ENCODE measurements around the gene MTHFD1.
A peak's percentile ranks its signal among the peaks of the same experiment; 100 is the strongest.

The MTHFD1 gene

DNA sequence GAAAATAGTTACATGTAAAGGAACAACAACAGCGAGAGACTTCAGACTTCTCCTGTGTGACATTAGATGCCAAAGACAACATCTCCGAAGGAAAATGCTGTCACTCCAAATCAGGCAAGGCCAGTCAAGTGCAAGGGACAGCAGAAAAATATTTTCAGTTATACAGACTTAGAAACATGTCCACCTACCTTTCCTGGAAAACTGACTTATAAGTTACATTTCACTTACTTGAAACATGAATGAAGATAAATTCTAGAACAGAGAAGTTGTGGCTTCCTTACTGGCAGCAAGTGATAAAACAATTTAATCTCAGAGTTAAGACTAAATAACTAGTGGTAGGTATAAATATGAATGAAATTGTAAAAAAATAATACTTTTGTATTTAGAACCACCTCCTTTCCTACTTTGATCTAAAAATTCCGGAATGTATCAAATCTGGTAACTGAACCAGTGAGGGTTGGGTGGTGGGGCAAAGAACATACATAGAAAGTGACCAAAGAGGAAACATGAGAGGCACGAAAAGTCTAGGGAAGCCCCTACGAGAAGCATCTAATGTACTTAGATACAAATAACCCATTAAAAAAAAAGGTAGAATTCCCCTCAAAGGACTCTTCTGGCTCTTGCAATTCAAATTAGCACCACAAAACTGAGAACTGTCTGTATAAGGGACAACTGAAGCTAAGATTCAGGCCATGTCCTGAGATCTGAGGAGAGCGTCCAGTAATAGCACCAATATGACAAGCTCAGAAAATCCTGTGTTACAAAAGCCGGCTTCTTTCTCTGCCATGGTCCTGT lies 21.2 kb downstream of the MTHFD1 start:
- H3K36me3 ChIP-seq (ENCODE audit: control insufficient read depth, insufficient read depth, low read length) = peaks cover 44% of the 10 kb centered on the region

GRCh38 chr14:64410084-64410774 lies 22.1 kb downstream of the MTHFD1 start:
- H3K4me3 ChIP-seq (ENCODE audit: low read depth, low read length) = no peak overlapping the region
- H3K9me3 ChIP-seq (ENCODE audit: control insufficient read depth, insufficient read depth, low read depth, low read length) = no peaks in the 10 kb centered on the region
- no peaks in the 10 kb centered on the region for H3K27me3 ChIP-seq (ENCODE audit: control insufficient read depth, insufficient read depth, low read length)
- H3K36me3 ChIP-seq (ENCODE audit: control insufficient read depth, insufficient read depth, low read length) = peaks cover 52% of the 10 kb centered on the region
- H3K4me1 ChIP-seq (ENCODE audit: control insufficient read depth, insufficient read depth, low read length) = peaks cover 15% of the 10 kb centered on the region; the same call in 1 of the 2 replicates
- no peak overlapping the region for H3K27ac ChIP-seq (ENCODE audit: low read depth, low read length)
- H3K9ac ChIP-seq (ENCODE audit: low read length) = no peak overlapping the region

More for the DNA sequence above, 21.2 kb downstream of the MTHFD1 start:
- peaks cover 15% of the 10 kb centered on the region; the same call in 1 of the 2 replicates for H3K4me1 ChIP-seq (ENCODE audit: control insufficient read depth, insufficient read depth, low read length)
- no peaks in the 10 kb centered on the region for H3K27me3 ChIP-seq (ENCODE audit: control insufficient read depth, insufficient read depth, low read length)
- 0 out of 2 replicates have a peak overlapping the region, but pooled peaks have one; percentile 47 for H3K27ac ChIP-seq (ENCODE audit: low read depth, low read length)
- H3K4me3 ChIP-seq (ENCODE audit: low read depth, low read length) = no peak overlapping the region
- H3K9ac ChIP-seq (ENCODE audit: low read length) = no peak overlapping the region
- H3K9me3 ChIP-seq (ENCODE audit: control insufficient read depth, insufficient read depth, low read depth, low read length) = no peaks in the 10 kb centered on the region

DNA sequence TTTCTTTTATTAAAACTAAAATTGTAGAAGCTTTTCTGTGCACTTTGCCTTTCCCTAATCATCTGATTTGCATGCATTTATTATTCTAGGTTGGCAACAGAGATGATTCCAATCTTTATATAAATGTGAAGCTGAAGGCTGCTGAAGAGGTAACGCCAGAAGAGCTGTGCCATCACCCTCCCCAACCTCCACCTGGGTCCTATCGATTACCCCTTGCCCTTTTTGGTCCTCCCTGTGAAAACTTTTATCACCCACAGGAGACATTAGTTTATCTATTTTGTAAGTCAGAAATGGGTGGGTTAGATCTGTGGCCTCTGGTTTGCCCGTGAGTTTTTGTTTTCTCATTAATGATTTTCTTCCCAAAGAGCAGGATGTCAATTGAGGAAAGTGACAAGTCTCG lies 22.8 kb downstream of the MTHFD1 start:
- peaks cover 57% of the 10 kb centered on the region for H3K36me3 ChIP-seq (ENCODE audit: control insufficient read depth, insufficient read depth, low read length)
- H3K27me3 ChIP-seq (ENCODE audit: control insufficient read depth, insufficient read depth, low read length) = no peaks in the 10 kb centered on the region
- H3K27ac ChIP-seq (ENCODE audit: low read depth, low read length) = no peak overlapping the region
- no peaks in the 10 kb centered on the region for H3K9me3 ChIP-seq (ENCODE audit: control insufficient read depth, insufficient read depth, low read depth, low read length)
- H3K4me1 ChIP-seq (ENCODE audit: control insufficient read depth, insufficient read depth, low read length) = peaks cover 12% of the 10 kb centered on the region; the same call in 1 of the 2 replicates
- no peak overlapping the region for H3K4me3 ChIP-seq (ENCODE audit: low read depth, low read length)
- H3K9ac ChIP-seq (ENCODE audit: low read length) = no peak overlapping the region

DNA sequence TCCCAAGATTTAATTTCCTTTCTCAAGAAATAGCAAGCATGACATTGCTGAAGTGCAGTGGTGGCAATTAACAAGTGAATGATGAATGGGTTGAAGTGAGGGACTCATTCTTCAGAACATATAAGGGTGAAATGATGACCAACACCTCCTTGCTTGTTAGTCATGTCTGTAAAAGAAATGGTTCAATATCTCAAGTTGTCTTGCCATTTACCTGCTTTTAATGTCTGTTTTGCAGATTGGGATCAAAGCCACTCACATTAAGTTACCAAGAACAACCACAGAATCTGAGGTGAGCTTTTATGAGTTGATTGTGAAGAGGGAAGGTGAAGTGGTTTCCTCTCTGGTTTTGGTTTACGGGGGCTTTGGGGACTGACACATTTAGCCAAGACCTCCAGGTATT lies 24.1 kb downstream of the MTHFD1 start:
- 0 out of 2 replicates have a peak overlapping the region, but pooled peaks have one; percentile 5 for H3K27ac ChIP-seq (ENCODE audit: low read depth, low read length)
- H3K4me1 ChIP-seq (ENCODE audit: control insufficient read depth, insufficient read depth, low read length) = peaks cover 8% of the 10 kb centered on the region; the same call in 1 of the 2 replicates
- no peaks in the 10 kb centered on the region for H3K27me3 ChIP-seq (ENCODE audit: control insufficient read depth, insufficient read depth, low read length)
- no peaks in the 10 kb centered on the region for H3K9me3 ChIP-seq (ENCODE audit: control insufficient read depth, insufficient read depth, low read depth, low read length)
- H3K36me3 ChIP-seq (ENCODE audit: control insufficient read depth, insufficient read depth, low read length) = peaks cover 64% of the 10 kb centered on the region
- no peak overlapping the region for H3K4me3 ChIP-seq (ENCODE audit: low read depth, low read length)
- no peak overlapping the region for H3K9ac ChIP-seq (ENCODE audit: low read length)

DNA sequence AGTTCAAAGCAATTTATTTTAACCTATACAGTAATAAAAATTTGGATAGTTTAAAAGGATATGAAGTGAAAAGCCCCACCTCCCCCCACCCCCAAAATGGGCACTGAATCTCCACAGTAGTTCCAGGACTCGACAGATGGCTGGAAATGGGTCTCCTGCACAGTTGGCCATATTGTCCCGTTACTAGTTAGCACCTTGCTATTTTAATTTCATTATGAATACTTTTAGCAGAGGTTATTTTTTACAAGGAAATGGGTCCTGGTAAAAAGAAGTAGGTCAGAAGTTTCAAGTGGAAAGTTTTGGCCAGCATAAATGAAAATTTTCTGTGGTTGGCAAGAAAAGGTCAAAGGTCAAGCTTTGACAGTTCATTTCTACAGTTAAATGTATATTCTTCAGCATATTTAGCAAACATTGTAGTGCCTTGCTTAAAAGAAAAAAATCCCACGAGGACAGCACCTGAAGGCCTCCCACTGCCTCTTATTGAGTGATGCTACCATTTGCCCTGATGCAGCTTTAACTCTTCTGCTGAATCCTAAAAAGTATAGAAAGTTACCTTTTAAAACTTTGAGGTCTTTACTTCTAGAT lies 28.3 kb downstream of the MTHFD1 start:
- peaks cover 89% of the 10 kb centered on the region for H3K36me3 ChIP-seq (ENCODE audit: control insufficient read depth, insufficient read depth, low read length)
- H3K27ac ChIP-seq (ENCODE audit: low read depth, low read length) = no peak overlapping the region

DNA sequence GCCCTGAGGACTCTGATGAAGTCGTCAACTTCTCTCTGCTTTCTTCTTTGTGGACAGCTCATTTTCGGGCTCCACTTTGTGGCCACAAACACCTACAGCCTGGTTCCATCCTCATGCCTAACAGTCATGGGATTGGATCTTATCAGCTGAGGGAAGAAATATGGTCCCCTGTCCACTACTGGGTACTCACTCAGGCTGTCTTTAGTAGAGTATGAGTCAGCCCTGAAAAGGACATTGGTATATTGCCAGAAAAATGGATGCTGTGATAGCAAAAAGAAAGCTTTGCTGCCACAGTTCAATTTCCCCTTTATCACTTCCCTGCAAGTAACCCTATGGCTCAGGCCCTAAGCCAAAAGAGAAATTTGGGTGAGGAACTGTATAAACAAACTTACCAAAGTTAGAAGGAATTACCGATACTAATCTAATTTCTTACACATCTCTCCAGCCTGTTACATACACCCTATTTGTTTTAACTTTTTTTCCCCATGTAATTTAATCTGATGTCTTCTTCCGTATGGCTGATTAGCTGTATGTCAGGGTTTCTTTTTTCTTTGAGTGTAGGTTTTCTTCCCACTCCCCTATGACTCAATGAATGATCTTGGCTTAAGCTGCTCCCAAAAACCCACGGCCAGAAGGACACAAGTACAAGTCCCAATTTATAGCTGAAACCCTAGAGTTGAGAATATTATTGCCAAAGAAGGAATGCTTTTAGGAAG lies 29.1 kb downstream of the MTHFD1 start:
- no peaks in the 10 kb centered on the region for H3K9me3 ChIP-seq (ENCODE audit: control insufficient read depth, insufficient read depth, low read depth, low read length)
- no peak overlapping the region for H3K27ac ChIP-seq (ENCODE audit: low read depth, low read length)

More for the DNA sequence above, 28.3 kb downstream of the MTHFD1 start:
- Histone ChIP-seq H3K4me1 (ENCODE audit: control insufficient read depth, insufficient read depth, low read length) (no peaks in the 10 kb centered on the region), H3K4me3 (ENCODE audit: low read depth, low read length) (no peak overlapping the region), H3K27me3 (ENCODE audit: control insufficient read depth, insufficient read depth, low read length) (no peaks in the 10 kb centered on the region), H3K9ac (ENCODE audit: low read length) (no peak overlapping the region), H3K9me3 (ENCODE audit: control insufficient read depth, insufficient read depth, low read depth, low read length) (no peaks in the 10 kb centered on the region)

DNA sequence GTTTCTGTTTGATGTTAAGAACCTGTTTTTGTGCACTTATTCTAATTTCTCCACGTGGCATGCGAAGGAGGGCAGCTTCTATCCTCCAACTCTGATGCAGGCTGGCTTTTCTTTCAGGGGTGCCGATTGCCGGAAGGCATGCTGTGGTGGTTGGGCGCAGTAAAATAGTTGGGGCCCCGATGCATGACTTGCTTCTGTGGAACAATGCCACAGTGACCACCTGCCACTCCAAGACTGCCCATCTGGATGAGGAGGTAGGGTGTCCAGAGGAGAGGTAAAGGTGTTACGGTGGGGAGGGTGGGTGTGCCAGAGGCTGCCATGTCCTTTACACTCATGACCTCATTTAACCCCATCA lies 29.6 kb downstream of the MTHFD1 start:
- Histone ChIP-seq H3K4me3 (ENCODE audit: low read depth, low read length) (no peak overlapping the region), H3K9ac (ENCODE audit: low read length) (no peak overlapping the region)

More for the DNA sequence above, 29.1 kb downstream of the MTHFD1 start:
- Histone ChIP-seq H3K27me3 (ENCODE audit: control insufficient read depth, insufficient read depth, low read length) (no peaks in the 10 kb centered on the region), H3K4me1 (ENCODE audit: control insufficient read depth, insufficient read depth, low read length) (no peaks in the 10 kb centered on the region), H3K36me3 (ENCODE audit: control insufficient read depth, insufficient read depth, low read length) (peaks cover 87% of the 10 kb centered on the region), H3K4me3 (ENCODE audit: low read depth, low read length) (no peak overlapping the region), H3K9ac (ENCODE audit: low read length) (no peak overlapping the region)

DNA sequence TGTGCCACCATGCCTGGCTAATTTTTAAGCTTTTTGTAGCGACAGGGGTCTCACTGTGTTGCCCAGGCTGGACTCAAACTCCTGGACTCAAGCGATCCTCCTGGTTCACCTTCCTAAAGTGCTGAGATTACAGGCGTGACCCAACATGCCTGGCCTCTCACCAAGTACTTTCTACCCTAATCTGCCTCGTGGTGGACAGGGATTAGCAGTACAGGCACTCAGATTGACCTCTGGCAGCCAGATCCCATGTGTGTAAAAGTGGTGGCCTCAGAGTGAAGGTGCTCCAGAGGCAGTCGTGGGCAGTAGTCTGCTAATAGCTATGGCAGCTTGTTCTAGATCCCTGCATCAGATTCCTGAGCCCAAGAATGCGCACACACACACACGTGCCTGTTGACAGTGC lies 30.9 kb downstream of the MTHFD1 start:
- H3K27me3 ChIP-seq (ENCODE audit: control insufficient read depth, insufficient read depth, low read length) = no peaks in the 10 kb centered on the region
- H3K4me3 ChIP-seq (ENCODE audit: low read depth, low read length) = no peak overlapping the region
- peaks cover 85% of the 10 kb centered on the region for H3K36me3 ChIP-seq (ENCODE audit: control insufficient read depth, insufficient read depth, low read length)
- H3K27ac ChIP-seq (ENCODE audit: low read depth, low read length) = 0 out of 2 replicates have a peak overlapping the region, but pooled peaks have one; percentile 38
- no peaks in the 10 kb centered on the region for H3K9me3 ChIP-seq (ENCODE audit: control insufficient read depth, insufficient read depth, low read depth, low read length)
- H3K9ac ChIP-seq (ENCODE audit: low read length) = no peak overlapping the region
- H3K4me1 ChIP-seq (ENCODE audit: control insufficient read depth, insufficient read depth, low read length) = no peaks in the 10 kb centered on the region

More for the DNA sequence above, 29.6 kb downstream of the MTHFD1 start:
- Histone ChIP-seq H3K36me3 (ENCODE audit: control insufficient read depth, insufficient read depth, low read length) (peaks cover 87% of the 10 kb centered on the region), H3K27me3 (ENCODE audit: control insufficient read depth, insufficient read depth, low read length) (no peaks in the 10 kb centered on the region), H3K9me3 (ENCODE audit: control insufficient read depth, insufficient read depth, low read depth, low read length) (no peaks in the 10 kb centered on the region), H3K27ac (ENCODE audit: low read depth, low read length) (no peak overlapping the region), H3K4me1 (ENCODE audit: control insufficient read depth, insufficient read depth, low read length) (no peaks in the 10 kb centered on the region)

DNA sequence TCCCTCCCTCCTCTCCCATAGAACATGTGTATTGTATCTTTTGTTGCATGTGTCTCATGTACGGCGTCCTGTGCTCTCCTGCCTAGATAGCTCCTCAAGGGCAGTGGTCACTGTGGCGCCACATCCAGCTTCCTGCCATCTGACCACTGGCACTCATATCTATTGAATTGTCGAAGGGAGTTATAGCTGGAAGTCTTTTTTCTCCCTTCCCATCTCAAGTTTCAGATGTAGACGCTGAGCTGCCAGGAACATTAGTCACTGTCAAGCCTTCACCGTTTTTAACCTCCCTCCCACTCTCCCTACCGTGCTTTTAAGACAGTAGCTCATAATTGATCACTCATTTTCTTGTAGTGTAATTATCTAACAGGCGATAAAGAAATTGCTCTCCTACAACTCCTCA lies 33.0 kb downstream of the MTHFD1 start:
- Histone ChIP-seq H3K4me3 (ENCODE audit: low read depth, low read length) (no peak overlapping the region), H3K9ac (ENCODE audit: low read length) (no peak overlapping the region), H3K9me3 (ENCODE audit: control insufficient read depth, insufficient read depth, low read depth, low read length) (no peaks in the 10 kb centered on the region), H3K4me1 (ENCODE audit: control insufficient read depth, insufficient read depth, low read length) (no peaks in the 10 kb centered on the region), H3K27me3 (ENCODE audit: control insufficient read depth, insufficient read depth, low read length) (no peaks in the 10 kb centered on the region), H3K27ac (ENCODE audit: low read depth, low read length) (no peak overlapping the region), H3K36me3 (ENCODE audit: control insufficient read depth, insufficient read depth, low read length) (peaks cover 89% of the 10 kb centered on the region)

GRCh38 chr14:64422005-64422404 lies 33.9 kb downstream of the MTHFD1 start:
- H3K36me3 ChIP-seq (ENCODE audit: control insufficient read depth, insufficient read depth, low read length) = peaks cover 89% of the 10 kb centered on the region
- no peak overlapping the region for H3K27ac ChIP-seq (ENCODE audit: low read depth, low read length)
- no peak overlapping the region for H3K4me3 ChIP-seq (ENCODE audit: low read depth, low read length)
- no peaks in the 10 kb centered on the region for H3K9me3 ChIP-seq (ENCODE audit: control insufficient read depth, insufficient read depth, low read depth, low read length)
- H3K27me3 ChIP-seq (ENCODE audit: control insufficient read depth, insufficient read depth, low read length) = no peaks in the 10 kb centered on the region
- no peaks in the 10 kb centered on the region for H3K4me1 ChIP-seq (ENCODE audit: control insufficient read depth, insufficient read depth, low read length)
- no peak overlapping the region for H3K9ac ChIP-seq (ENCODE audit: low read length)

Data from HUES6 (cell line).